GF-D8 (cell line): ENCODE results near the gene KCNQ1.

Experiments used
- DNase-seq: peaks from one replicate; lab custom pipeline; 2025; lab: John Stamatoyannopoulos, UW

Gene KCNQ1

DNA sequence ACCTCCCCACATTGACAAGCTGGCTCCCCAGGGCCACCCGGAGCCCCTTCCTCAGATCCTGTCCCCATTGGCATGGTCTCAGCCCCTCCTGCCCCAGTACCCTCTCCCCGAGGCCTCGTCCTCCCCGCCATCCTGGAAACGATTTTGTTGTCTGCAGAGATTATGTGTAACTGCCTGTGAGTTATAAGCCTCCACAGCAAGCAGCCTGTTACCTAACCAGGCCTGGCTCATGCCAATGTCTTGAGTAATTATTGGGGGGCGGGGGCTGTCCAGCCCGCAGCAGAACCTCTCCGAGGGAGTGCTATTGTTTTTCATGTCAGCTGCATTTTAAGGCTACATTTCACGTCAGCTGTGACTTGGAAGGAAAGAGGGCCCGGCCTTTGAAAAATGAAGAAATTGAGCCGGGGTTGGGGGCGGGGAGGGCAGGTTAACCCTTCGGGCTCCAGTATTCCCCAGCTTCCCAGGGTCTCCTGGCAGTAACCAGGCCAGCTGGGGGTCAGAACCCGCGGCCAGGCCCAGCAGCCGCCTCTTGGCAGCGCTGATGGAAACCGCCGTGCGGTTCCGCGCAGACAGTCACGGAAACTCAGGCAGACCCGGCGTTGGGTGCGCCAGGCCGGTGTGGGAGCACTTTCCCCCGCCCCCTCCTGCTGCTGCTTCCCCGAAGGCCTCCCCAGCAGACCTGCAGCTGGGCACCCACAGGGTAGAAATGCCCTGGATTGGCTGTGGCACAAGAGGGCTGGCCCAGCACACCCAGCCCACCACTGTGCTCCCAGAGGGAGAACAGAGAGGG, 381.3 kb downstream of the KCNQ1 start:
- DNase-seq: peak; percentile 62

DNA sequence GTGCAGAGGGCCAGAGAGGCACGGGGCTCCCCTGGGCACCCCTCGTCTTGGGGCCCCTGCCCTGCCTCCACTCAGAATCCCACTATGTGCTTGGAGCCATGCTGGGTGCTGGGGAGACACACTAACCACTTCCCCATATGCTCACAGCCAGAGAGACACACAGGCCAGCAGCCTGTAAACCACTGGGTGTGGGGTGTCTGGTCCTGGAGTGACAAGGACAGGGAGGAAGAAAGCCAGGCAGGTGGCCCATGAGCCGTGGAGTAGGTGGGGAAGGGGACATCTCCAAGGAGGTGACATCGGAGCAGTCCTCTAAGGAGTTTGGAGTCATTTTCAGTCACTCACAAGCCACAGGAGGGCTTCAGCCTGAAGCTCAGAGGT, 381.9 kb downstream of the KCNQ1 start:
- DNase-seq: peak; percentile 47

DNA sequence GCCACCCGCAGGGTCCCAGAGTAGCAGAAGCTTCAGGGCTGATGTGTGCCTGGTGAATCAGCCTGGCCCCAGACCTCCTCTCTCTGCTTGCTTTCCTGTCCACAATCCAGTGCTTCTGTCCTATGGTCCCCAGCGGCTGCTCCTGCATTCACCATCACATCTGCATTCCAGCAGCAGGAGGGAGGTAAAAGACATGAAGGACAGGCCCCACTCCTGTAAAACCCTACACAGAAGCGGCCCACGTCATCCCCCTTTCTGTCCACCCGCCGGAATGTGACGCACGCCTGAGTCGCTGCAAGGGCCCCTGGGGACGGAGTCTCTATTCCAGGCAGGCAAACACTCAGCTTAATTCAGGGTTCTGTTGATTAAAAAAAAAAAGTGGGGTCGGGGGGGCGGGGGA, 382.4 kb downstream of the KCNQ1 start:
- no peak for DNase-seq

DNA sequence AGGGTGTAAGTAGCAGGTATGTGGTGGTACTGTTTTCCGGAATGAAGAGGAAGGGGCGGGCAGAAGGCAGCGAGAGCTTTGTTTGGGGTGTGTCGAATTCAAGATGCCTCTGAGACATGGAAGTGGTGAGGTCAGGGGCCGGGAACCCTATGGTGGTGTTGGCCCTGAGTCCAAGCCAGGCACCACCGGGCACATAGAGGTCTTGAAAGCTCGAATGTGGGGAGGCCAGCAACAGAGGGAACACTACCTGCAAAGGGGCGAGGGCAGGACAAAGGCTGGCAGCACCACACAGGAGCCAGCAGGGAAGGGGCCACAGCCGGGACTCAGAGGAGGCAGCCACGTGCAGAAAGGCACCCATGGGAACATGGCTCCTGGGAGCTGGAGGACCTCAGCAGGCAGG, 383.0 kb downstream of the KCNQ1 start:
- no peak for DNase-seq

DNA sequence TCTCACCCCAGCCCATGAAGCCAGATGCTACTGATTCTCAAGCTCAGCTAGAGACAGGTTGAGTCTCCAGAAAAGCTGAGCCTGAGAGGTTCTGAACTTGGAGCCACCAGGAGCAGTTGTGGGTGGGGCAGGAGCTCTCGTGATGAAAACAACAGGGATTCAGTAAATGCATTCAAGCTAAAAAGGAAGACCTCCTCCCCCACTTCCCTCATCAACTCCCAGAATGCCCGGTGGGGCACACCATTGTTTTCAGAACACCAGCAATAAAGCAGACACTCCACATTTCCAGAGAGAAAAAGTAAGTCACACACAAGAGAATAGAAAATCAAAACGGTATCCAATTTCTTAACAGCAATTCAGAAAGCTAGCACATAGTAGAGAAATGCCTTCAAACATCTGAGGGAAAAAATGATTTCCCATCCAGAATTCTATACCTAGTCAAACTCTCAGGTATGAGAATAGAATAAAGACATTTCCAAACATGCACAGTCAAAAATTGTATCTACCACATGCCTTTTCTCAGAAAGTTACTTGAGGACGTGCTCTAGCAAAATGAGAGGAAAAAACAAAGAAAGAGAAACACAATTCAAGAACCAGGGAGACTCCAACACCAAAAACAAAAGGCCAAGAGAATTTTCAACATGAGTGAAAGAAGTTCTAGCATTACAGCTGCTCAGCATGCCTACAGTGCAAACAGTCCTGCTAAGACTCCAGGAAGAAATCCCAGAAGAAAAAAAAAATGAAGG, 383.9 kb downstream of the KCNQ1 start:
- no peak for DNase-seq

DNA sequence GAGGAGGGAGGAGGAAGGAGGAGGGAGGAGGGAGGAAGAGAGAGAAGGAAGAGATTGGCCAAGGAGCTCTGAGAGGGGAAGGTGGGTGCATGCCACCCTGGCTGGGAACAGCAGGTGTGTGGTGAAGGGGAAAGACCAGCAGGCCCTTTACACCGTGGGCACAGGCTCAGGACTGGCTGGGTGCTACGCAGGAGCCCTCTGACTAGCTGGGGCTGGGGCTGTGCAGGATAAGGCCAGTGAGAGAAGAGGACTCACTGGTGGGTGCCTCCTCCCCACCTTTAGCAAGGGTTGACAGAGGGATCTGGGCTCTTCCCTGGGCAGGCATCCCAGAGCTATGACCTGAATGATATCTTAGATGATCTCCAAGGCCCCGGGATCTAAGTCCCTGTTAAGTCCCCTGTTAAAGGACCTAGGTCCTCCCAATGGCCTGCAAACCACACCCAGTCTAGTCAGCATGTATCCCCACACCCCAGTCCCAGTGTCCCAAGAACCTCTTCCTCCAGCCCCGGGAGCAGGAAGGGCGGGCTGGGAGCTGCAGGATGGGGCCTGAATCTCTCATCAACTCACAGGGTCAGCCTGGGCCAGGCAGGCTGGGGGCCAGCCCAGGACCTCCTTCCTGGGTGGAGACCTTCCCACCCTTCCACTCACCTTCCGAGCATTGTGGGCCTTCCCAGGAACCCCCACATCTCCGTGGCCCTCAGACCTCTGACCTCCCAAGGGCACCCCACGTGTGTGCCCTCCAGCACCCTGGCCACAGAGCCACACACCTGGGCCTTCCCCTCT, 385.4 kb downstream of the KCNQ1 start:
- no peak for DNase-seq

DNA sequence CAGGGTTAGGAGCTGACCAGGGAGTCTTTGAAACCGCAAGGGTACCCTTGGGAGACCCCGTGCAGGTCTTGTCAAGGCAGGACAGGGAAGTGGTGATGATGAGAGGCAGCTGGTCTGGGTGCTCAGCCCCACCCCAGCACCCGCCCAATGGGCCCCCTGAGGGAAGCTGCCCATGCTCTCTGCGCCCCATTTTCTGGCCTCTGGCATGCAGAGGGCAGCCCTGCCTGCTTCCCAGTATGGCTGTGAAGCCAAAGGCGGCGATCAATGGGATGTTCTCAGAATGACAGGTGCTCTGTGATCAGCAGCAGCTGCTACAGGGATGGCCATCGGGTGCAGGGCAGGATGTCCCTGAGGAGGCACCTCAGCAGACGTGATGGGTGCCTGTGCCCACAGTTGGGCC, 386.1 kb downstream of the KCNQ1 start:
- DNase-seq: no peak

DNA sequence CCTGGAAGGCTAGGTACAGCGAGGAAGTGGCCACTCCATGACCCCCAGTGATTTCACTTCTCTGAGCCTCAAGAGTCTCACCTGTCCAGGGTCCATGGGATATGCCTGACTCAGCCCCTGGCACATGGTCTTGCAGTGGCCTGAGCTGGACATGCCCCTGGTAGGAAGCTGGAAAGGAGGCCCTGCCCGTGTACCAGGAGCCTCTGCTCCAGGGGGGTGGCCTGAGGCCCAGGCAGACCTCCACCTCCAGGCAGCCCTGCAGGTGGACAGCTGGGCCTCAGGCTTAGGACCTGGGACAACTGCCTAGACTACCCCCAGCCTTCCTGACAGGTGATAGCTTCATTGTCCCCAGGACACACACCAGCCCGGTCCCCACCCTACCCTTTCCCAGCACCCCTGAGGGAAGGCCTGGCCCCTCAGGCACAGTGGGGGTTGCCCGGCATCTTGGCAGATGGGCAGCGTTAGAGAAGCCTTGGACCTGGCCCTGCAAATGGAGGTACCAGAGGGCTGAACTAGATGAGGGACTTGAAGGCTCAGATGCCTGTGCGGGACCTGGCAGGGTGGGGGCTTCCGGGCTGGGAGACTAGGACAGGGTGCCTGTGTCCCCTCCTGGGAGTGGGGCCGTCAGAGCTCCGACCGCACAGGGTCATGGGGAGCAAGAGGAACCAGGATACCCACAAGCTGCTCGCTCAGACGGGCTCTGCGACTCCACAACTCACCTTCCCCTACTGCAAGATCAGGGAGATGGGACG, 387.1 kb downstream of the KCNQ1 start:
- no peak for DNase-seq

DNA sequence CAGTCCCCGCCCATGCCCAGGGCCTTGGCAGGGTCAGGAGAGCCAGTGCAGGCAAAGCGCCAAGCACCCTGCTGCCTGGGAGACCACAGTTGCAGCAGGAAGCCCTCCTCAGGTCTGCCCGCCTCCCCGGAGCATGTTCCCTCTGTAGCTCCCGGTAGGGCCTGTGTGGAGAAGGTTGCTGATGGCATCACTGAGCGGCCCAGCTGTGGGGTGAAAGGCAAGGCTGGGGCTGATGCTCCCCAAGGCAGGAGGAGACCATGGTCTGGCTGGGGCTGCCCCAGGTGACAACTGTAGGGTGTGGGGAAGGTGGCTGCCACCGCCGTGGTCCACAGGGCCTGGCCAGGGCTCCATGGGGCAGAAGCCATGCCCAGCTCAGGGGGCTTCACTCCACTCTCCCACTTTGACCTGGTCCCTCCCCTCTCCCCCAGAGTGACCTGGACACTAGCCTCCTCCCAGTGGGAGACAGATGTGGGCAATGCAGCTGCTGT, 387.8 kb downstream of the KCNQ1 start:
- DNase-seq: no peak

DNA sequence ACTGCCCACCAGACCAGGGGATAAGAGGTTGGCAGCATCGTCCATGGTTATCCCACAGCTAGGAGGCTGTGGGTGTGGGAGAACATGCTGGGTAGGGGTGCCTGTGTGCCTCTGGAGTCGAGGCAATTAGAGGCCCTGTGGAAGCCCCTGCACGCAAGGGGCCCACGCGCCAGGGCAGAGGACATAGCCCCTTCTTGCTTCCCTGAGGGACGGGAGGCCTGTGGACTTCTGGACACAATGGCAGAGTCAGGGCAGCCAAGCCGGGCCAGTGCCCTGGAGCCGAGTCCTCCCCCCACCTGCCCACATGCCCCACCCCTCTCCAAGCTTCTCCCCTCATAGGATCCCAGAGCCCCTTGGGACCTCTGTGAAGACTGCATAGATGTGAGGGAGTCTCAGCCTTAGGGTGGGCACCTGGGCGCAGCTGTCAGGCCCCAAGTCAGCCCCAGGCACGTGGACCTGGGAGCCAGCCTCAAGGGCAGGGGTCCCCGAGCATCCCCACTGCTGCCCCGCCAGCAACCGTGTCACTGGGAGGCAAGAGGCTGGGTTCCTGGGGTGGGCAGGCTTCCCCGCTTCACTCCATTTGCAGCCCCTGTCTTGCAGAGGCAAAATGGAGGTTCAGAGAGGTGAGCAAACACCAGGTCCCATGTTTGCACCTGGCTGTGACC, 388.4 kb downstream of the KCNQ1 start:
- no peak for DNase-seq

DNA sequence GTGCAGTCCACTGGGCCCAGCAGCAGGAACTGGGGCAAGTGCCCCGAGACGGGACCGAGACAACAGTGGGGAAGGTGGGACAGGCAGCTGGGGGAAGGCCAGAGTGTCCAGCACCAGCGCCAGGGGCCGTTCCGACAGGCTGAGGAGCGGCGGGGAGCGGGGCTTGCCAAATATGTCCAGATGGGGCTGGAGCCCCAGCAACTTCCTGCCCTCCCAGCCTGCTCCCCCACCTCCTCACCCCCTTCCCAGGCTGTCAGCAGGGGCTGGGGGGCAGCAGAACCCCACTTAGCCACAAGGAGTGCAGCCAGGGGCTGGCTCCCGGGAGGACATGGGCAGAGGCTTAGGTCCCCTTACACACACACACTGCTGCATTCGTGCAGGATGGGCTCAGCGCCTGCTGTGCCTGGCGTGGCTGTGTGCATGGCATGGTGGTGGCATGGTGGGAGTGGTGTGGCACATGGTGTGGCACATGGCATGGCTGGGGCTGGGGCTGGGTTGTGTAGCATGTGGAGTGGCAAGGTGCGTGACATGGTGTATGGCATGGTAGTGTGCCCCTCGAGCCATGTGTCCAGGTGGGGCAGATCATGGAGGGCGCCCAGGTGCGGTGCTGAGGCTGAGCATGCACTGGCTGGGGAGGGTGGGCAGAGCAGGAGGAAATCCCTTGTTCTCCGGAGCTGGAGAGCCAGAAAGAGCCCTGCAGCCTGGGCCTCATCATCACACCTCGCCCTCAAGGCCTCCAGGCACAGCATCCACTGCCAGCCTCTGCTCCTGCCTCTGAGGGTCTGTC, 389.1 kb downstream of the KCNQ1 start:
- no peak for DNase-seq

DNA sequence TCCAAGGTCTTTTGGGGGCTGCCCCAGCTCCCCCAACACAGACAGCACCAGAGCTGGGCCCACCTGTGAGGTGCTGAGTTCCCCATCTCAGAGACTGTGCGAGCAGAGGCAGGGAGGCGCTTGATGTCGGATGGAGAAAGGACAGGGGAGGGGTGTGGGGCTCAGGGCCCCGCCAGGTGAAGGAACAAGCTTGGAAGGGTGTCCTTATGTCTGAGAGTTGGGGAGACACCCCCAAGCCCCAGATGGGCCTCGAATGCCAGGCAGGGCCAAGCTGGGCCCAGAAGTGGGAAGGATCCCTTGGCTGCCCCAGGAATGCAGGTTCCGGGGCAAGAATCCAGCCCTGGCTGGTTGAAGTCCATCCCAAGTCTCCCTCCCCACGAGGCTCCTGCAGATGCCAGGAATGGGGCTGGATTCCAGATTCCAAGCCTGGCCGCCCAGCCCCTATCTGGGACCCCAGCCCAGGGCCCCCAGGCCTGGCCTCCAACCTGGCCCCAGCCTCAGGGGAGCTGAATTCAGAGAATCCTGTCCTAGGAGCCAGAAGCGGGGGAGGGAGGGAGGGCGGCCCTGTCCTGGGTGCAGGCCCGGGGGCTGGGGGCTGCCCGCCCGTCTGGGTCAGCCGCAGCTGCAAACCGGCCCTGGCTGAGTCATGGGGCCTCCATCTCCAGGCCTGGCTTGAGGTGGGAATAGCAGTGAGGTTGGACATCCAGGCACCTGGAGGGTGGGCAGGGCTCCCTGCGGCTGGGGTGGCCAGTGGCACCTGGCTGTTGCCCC, 389.9 kb downstream of the KCNQ1 start:
- DNase-seq: no peak

DNA sequence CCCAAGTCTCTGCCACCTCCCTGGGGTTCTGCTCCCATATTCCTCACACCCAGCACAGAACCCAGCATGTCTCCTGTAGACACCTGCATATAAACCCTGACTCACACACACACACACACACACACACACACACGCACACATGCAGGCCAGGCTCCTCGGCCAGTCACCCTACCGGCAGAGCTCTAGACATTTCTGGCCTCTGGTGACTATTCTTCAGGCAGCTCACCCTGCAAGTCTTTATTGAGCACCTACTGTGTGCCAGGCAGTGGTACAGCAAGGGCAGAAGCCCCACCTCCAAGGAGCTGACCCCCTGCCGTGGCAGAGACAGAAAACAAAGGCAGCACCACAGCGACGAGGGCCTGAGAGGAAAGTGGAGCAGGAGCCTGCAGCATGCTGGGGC, 390.5 kb downstream of the KCNQ1 start:
- no peak for DNase-seq

DNA sequence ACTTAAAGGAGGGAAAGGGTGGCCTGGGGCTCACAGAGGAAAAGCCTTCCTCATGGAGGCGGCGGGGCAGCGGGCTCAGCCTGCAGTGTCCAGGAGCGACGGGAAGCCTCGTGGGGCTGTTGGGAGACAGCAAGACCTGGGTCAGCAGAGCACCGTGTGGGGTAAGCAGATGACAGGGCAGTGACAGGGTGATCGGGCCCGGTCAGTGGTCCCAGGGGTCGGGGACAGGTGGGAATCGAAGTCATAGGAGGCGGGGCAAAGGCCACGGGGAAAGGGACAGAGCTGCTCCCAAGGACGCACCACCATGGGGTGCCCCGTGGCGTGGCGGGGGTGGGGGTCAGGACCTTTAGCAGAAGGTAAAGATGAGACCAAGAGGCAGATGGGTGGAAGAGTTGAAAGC, 390.9 kb downstream of the KCNQ1 start:
- no peak for DNase-seq

DNA sequence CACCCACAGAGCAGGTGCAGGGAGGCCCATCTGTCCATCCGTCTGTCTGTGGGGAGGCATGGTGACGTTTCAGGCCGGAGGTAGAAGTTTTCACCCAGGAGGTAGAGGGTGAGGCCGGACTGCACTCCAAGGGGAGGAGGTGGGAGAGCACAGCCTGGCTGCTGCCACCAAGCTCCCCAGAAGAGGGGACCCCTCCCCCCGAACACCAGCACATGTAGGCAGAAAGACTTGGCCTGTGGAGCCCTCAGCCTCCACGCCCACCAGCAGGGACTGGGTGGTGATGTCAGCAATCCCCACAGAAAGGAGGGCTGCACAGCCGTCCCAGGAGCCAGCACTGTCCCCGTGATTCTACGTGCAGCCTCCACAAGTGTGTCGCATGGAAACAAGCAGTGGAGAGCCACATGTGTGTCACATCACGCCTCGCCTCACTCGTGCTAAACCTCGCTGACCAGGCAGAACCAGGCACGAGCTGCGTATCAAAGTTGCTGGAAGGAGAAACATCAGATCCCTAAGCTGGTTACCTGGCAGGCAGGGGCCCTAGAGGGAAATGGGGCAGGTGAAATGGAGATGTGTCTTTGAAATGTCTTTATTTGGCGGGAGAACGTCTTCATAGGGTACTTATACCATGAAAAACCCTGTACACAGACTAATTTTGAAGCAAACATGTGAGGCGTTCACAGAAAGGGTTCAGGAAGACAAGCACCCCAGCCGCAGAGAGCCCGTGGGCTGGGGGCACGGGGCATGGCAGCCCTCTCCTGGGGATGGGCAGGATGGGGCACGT, 391.7 kb downstream of the KCNQ1 start:
- no peak for DNase-seq

DNA sequence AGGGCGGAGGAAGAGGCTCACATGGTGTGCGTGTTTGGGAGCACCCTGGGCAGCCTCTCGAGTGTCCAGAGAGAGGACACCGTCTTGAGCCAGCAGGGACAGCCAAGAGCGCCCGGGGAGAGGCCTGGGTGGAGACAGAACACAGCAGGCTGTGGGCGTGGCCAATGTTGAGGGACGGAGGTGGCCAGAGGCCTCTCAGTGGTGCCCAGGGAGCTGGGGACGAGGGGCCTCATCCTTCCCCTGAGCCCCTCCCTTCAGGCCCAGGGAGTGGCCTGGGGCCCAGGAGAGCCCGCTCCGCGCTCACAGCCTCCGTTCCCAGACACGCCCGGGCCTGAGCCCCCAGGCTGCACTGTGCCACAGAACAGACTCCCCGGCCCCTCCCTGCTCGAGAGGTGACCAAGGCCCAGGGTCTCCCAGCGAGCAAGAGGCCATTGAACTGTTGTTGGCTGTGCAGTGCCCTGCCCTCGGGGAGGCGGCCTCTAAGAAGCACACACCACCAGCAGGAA, 392.3 kb downstream of the KCNQ1 start:
- DNase-seq: no peak

DNA sequence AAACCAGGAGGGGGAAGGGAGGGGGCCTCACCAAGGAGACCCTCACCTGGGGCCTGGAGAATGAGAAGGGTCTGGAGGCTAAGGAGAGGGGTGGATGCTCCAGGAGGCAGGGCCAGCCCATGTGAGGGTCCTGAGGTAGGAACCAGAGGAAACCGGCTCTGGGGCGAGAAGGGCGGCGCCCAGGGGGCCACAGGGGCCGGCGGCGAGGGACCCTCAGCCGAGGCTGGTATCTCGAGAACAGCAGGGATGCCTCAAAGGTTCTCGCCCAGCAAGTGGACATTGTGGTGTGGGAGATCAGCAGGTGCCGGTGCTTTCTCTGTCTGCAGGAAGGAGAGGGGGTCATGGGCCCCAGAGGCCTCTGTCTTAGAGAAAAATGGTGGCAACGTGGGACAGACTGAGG, 392.8 kb downstream of the KCNQ1 start:
- DNase-seq: no peak

DNA sequence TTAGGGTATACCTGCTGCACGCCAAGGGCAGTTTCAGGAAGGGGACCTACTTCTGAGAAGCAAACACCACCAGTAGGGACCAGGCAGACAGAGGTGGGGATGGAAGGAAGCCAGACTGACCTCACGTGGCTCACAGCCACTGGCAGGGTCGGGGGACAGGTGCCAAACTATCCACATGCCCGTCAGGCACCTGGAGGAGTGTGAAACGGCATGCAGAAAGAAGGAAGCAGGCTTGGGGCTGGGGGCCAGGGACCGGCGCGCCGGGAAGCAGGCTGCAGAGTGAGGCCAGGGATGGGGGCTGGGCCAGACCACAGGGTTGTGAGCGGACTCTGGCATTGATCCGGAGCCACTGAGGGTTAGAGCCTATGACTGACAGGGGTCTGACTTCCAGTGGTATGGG, 393.3 kb downstream of the KCNQ1 start:
- DNase-seq: no peak
